ENCODE data around the gene GUCD1.

Gene GUCD1

GRCh38 chr22:24503843-24504338, 51.0 kb downstream of the GUCD1 start:
- DNase-seq (ENCODE audit: low spot score) = no peak

- peak; percentile 80 for DNase-seq (ENCODE audit: low spot score)
Observed at GRCh38 chr22:24503137-24503842, 51.6 kb downstream of the GUCD1 start.

GRCh38 chr22:24502541-24502940, 52.4 kb downstream of the GUCD1 start:
- no peak for DNase-seq (ENCODE audit: low spot score)

- no peak for DNase-seq (ENCODE audit: low spot score)
Observed at GRCh38 chr22:24502034-24502433, 52.9 kb downstream of the GUCD1 start.

- DNase-seq (ENCODE audit: low spot score) = no peak
Observed at GRCh38 chr22:24501301-24502005, 53.5 kb downstream of the GUCD1 start.

GRCh38 chr22:24500277-24500820, 54.6 kb downstream of the GUCD1 start:
- no peak for DNase-seq (ENCODE audit: low spot score)

- DNase-seq (ENCODE audit: low spot score) = no peak
Observed at GRCh38 chr22:24499706-24500276, 55.1 kb downstream of the GUCD1 start.

- no peak for DNase-seq (ENCODE audit: low spot score)
Observed at GRCh38 chr22:24498824-24499223, 56.1 kb downstream of the GUCD1 start.

- DNase-seq (ENCODE audit: low spot score) = no peak
Observed at GRCh38 chr22:24497841-24498258, 57.1 kb downstream of the GUCD1 start.

- no peak for DNase-seq (ENCODE audit: low spot score)
Observed at GRCh38 chr22:24496661-24497060, 58.3 kb downstream of the GUCD1 start.

- no peak for DNase-seq (ENCODE audit: low spot score)
Observed at GRCh38 chr22:24496234-24496633, 58.7 kb downstream of the GUCD1 start.

GRCh38 chr22:24495365-24495675, 59.6 kb downstream of the GUCD1 start:
- DNase-seq (ENCODE audit: low spot score) = no peak

- peak; percentile 58 for DNase-seq (ENCODE audit: low spot score)
Observed at GRCh38 chr22:24494528-24495364, 60.2 kb downstream of the GUCD1 start, which contains the start of gene UPB1. Gene UPB1, plus strand, starts transcription at chr22:24495332. Its CDS starts 72 bp downstream, at chr22:24495404.

GRCh38 chr22:24494167-24494527, 60.8 kb downstream of the GUCD1 start:
- no peak for DNase-seq (ENCODE audit: low spot score)

GRCh38 chr22:24492391-24492790, 62.5 kb downstream of the GUCD1 start:
- DNase-seq (ENCODE audit: low spot score) = no peak
